ENCODE results near the gene ADCY5.

ADCY5 gene

GRCh38 chr3:123334056-123334455, 114.8 kb downstream of the ADCY5 start:
- TF ChIP-seq SUZ12 (IDR thresholded peaks at IDR 0.05; ENCODE audit: extremely low read depth, insufficient read depth, insufficient read length) (no peak), ZNF274 (IDR thresholded peaks at IDR 0.05; ENCODE audit: low read depth, low read length) (no peak), YY1 (IDR thresholded peaks at IDR 0.05; ENCODE audit: insufficient read depth, insufficient read length) (no peak)
- no peak overlapping the region for H3K9ac ChIP-seq (ENCODE audit: insufficient read length, low read depth)

GRCh38 chr3:123333401-123333800, 115.5 kb downstream of the ADCY5 start:
- TF ChIP-seq SUZ12 (IDR thresholded peaks at IDR 0.05; ENCODE audit: extremely low read depth, insufficient read depth, insufficient read length) (no peak), ZNF274 (IDR thresholded peaks at IDR 0.05; ENCODE audit: low read depth, low read length) (no peak), YY1 (IDR thresholded peaks at IDR 0.05; ENCODE audit: insufficient read depth, insufficient read length) (no peak)
- Histone ChIP-seq H3K9me3 (ENCODE audit: insufficient read depth, low read length) (no peaks in the 10 kb centered on the region), H3K27me3 (ENCODE audit: insufficient read depth, insufficient read length) (no peaks in the 10 kb centered on the region), H3K4me3 (ENCODE audit: insufficient read length, low read depth) (no peak overlapping the region), H3K36me3 (ENCODE audit: insufficient read depth, insufficient read length, low read length) (no peaks in the 10 kb centered on the region), H3K9ac (ENCODE audit: insufficient read length, low read depth) (peak overlapping the region; percentile 22), H3K4me1 (ENCODE audit: insufficient read depth, insufficient read length) (peaks cover 19% of the 10 kb centered on the region)
- DNase-seq (ENCODE audit: low read depth, low spot score) = no peak

More at GRCh38 chr3:123334056-123334455, 114.8 kb downstream of the ADCY5 start:
- peaks cover 19% of the 10 kb centered on the region for H3K4me1 ChIP-seq (ENCODE audit: insufficient read depth, insufficient read length)
- no peaks in the 10 kb centered on the region for H3K27me3 ChIP-seq (ENCODE audit: insufficient read depth, insufficient read length)
- H3K36me3 ChIP-seq (ENCODE audit: insufficient read depth, insufficient read length, low read length) = no peaks in the 10 kb centered on the region
- no peak for DNase-seq (ENCODE audit: low read depth, low spot score)
- H3K4me3 ChIP-seq (ENCODE audit: insufficient read length, low read depth) = no peak overlapping the region
- no peaks in the 10 kb centered on the region for H3K9me3 ChIP-seq (ENCODE audit: insufficient read depth, low read length)

- Histone ChIP-seq H3K36me3 (ENCODE audit: insufficient read depth, insufficient read length, low read length) (no peaks in the 10 kb centered on the region), H3K9ac (ENCODE audit: insufficient read length, low read depth) (no peak overlapping the region), H3K4me3 (ENCODE audit: insufficient read length, low read depth) (no peak overlapping the region), H3K9me3 (ENCODE audit: insufficient read depth, low read length) (no peaks in the 10 kb centered on the region), H3K4me1 (ENCODE audit: insufficient read depth, insufficient read length) (peaks cover 19% of the 10 kb centered on the region), H3K27me3 (ENCODE audit: insufficient read depth, insufficient read length) (peaks cover 5% of the 10 kb centered on the region)
- DNase-seq (ENCODE audit: low read depth, low spot score) = no peak
- TF ChIP-seq ZNF274 (IDR thresholded peaks at IDR 0.05; ENCODE audit: low read depth, low read length) = no peak
Observed at GRCh38 chr3:123332124-123332641, 116.7 kb downstream of the ADCY5 start.

- TF ChIP-seq ZNF274 (IDR thresholded peaks at IDR 0.05; ENCODE audit: low read depth, low read length) = no peak
- no peak for TF ChIP-seq SUZ12 (IDR thresholded peaks at IDR 0.05; ENCODE audit: extremely low read depth, insufficient read depth, insufficient read length)
- TF ChIP-seq YY1 (IDR thresholded peaks at IDR 0.05; ENCODE audit: insufficient read depth, insufficient read length) = no peak
- H3K9me3 ChIP-seq (ENCODE audit: insufficient read depth, low read length) = no peaks in the 10 kb centered on the region
- peaks cover 5% of the 10 kb centered on the region for H3K27me3 ChIP-seq (ENCODE audit: insufficient read depth, insufficient read length)
- no peaks in the 10 kb centered on the region for H3K36me3 ChIP-seq (ENCODE audit: insufficient read depth, insufficient read length, low read length)
- H3K4me3 ChIP-seq (ENCODE audit: insufficient read length, low read depth) = no peak overlapping the region
- no peak for DNase-seq (ENCODE audit: low read depth, low spot score)
- H3K9ac ChIP-seq (ENCODE audit: insufficient read length, low read depth) = no peak overlapping the region
- H3K4me1 ChIP-seq (ENCODE audit: insufficient read depth, insufficient read length) = peaks cover 19% of the 10 kb centered on the region
Observed at GRCh38 chr3:123331651-123332050, 117.2 kb downstream of the ADCY5 start.

DNA sequence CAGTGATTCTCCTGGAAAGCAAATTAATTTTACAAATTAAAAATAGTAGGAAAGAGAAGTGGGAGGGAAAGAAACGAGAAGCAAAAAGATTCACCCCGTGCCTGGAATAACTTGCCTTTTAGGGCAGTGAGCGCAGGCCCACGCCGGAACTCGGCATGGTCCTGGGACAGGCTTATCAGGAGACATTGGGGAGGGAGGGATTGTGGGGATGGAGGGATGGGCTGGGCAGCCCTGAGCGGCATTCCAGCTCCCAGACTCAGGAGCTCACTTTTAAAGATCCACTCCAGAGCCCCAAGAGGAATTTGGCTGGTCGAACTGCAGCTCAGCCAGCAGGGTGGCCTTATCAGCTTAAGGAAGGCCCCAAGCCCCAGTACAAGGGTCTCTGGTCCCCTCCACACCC, 117.9 kb downstream of the ADCY5 start:
- Histone ChIP-seq H3K4me1 (ENCODE audit: insufficient read depth, insufficient read length) (peaks cover 19% of the 10 kb centered on the region), H3K9ac (ENCODE audit: insufficient read length, low read depth) (no peak overlapping the region)

GRCh38 chr3:123330441-123330991, 118.4 kb downstream of the ADCY5 start:
- peaks cover 19% of the 10 kb centered on the region for H3K4me1 ChIP-seq (ENCODE audit: insufficient read depth, insufficient read length)
- DNase-seq (ENCODE audit: low read depth, low spot score) = no peak
- H3K27me3 ChIP-seq (ENCODE audit: insufficient read depth, insufficient read length) = peaks cover 5% of the 10 kb centered on the region
- H3K4me3 ChIP-seq (ENCODE audit: insufficient read length, low read depth) = no peak overlapping the region
- TF ChIP-seq YY1 (IDR thresholded peaks at IDR 0.05; ENCODE audit: insufficient read depth, insufficient read length) = no peak
- no peak for TF ChIP-seq ZNF274 (IDR thresholded peaks at IDR 0.05; ENCODE audit: low read depth, low read length)
- no peak for TF ChIP-seq SUZ12 (IDR thresholded peaks at IDR 0.05; ENCODE audit: extremely low read depth, insufficient read depth, insufficient read length)
- H3K36me3 ChIP-seq (ENCODE audit: insufficient read depth, insufficient read length, low read length) = no peaks in the 10 kb centered on the region
- peak overlapping the region; percentile 17 for H3K9ac ChIP-seq (ENCODE audit: insufficient read length, low read depth)
- no peaks in the 10 kb centered on the region for H3K9me3 ChIP-seq (ENCODE audit: insufficient read depth, low read length)

More for the DNA sequence above, 117.9 kb downstream of the ADCY5 start:
- Histone ChIP-seq H3K4me3 (ENCODE audit: insufficient read length, low read depth) (no peak overlapping the region), H3K27me3 (ENCODE audit: insufficient read depth, insufficient read length) (peaks cover 5% of the 10 kb centered on the region), H3K36me3 (ENCODE audit: insufficient read depth, insufficient read length, low read length) (no peaks in the 10 kb centered on the region), H3K9me3 (ENCODE audit: insufficient read depth, low read length) (no peaks in the 10 kb centered on the region)
- TF ChIP-seq ZNF274 (IDR thresholded peaks at IDR 0.05; ENCODE audit: low read depth, low read length) = no peak
- no peak for TF ChIP-seq YY1 (IDR thresholded peaks at IDR 0.05; ENCODE audit: insufficient read depth, insufficient read length)
- TF ChIP-seq SUZ12 (IDR thresholded peaks at IDR 0.05; ENCODE audit: extremely low read depth, insufficient read depth, insufficient read length) = no peak
- no peak for DNase-seq (ENCODE audit: low read depth, low spot score)

- H3K9ac ChIP-seq (ENCODE audit: insufficient read length, low read depth) = no peak overlapping the region
- H3K36me3 ChIP-seq (ENCODE audit: insufficient read depth, insufficient read length, low read length) = no peaks in the 10 kb centered on the region
- H3K9me3 ChIP-seq (ENCODE audit: insufficient read depth, low read length) = no peaks in the 10 kb centered on the region
- DNase-seq (ENCODE audit: low read depth, low spot score) = no peak
- no peak for TF ChIP-seq SUZ12 (IDR thresholded peaks at IDR 0.05; ENCODE audit: extremely low read depth, insufficient read depth, insufficient read length)
- TF ChIP-seq ZNF274 (IDR thresholded peaks at IDR 0.05; ENCODE audit: low read depth, low read length) = no peak
- TF ChIP-seq YY1 (IDR thresholded peaks at IDR 0.05; ENCODE audit: insufficient read depth, insufficient read length) = no peak
- no peak overlapping the region for H3K4me3 ChIP-seq (ENCODE audit: insufficient read length, low read depth)
- H3K27me3 ChIP-seq (ENCODE audit: insufficient read depth, insufficient read length) = peaks cover 5% of the 10 kb centered on the region
- peaks cover 16% of the 10 kb centered on the region for H3K4me1 ChIP-seq (ENCODE audit: insufficient read depth, insufficient read length)
Observed at GRCh38 chr3:123329636-123330340, 119.1 kb downstream of the ADCY5 start.

Measured in NT2/D1 (cell line).